HG03457 (cell line): ENCODE results near the gene LRMDA.

Source experiments
- ATAC-seq: cut with Tn5 transposase; IDR thresholded peaks from one replicate; pipeline ENCODE4 v1.9.1; 2021; ENCODE audit warnings: moderate number of reproducible peaks; ENCODE audit not compliant: unreplicated experiment

The LRMDA gene

DNA sequence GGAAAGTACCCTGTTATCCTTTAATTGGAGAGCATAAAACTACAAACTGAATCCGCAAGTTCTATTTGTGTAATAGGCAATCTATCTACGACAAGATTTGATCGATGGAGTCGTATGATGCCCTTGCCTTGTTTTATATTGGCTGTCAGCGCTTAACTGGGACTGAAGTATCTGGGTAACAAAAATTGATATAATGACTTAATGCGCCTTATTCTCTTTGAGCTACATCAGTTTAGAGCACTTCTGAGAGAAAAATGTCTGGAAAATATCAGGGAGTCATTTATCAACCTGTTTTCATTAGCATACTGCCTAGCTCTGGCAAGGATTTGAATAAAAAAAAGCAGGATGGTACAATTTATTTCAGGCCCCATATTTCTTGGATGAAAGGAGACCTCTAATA, 262.1 kb downstream of the LRMDA start:
- no peak for ATAC-seq

- no peak for ATAC-seq
Measured at GRCh38 chr10:75694269-75694668, 262.8 kb downstream of the LRMDA start.

DNA sequence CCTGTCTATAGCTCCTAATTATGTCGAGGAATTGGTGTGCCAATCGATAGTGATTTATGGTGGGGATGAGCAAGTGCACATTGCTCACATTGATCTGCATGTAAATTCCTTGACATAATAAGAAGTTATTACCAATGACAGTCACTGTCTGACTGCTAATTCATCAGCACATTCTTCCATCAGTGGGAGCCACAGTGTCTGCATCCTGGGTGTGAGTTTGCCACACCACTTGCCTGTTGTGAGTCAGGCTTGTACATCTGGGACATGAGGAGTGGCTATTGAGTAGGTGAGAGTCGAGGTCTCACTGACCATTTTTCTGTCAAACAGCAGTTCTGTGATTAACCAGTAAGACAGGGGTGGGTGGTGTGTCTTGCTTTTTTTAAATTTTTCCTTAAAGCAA, 263.4 kb downstream of the LRMDA start:
- ATAC-seq = no peak

GRCh38 chr10:75695994-75696393, 264.6 kb downstream of the LRMDA start:
- no peak for ATAC-seq

- ATAC-seq = no peak
Measured at GRCh38 chr10:75696536-75696935, 265.1 kb downstream of the LRMDA start.

DNA sequence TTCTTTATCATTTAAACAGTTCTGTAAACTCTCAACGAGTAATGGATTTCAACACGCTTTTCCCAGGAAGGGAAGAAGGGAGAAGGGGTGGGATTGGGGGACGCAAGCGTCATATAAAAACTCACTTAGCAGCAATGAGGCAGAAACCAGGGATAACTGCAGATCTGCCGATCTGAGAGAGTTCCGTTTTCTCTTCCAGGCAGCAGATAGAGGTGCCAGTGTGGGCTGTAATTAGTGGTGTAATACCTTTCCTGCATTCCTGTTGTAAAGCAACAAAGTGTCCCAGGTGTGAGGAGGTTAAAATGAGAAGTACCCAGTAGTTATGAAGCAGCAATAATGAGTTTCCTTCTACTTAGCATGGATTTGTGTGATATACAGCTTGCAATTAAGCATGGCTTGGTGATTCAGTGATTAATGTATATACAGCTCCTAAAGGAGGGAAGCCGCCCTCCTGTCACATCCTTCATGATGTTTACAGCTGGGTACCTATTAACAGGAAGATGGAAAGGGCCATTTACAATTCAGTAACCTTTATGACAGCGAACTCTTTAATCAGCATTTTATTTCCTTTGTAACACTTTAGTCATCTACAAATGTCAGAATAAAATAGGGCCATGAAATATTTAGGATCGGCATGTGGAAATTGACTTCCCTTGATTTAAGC, 271.9 kb downstream of the LRMDA start:
- no peak for ATAC-seq

GRCh38 chr10:75705426-75705825, 274.0 kb downstream of the LRMDA start:
- no peak for ATAC-seq

DNA sequence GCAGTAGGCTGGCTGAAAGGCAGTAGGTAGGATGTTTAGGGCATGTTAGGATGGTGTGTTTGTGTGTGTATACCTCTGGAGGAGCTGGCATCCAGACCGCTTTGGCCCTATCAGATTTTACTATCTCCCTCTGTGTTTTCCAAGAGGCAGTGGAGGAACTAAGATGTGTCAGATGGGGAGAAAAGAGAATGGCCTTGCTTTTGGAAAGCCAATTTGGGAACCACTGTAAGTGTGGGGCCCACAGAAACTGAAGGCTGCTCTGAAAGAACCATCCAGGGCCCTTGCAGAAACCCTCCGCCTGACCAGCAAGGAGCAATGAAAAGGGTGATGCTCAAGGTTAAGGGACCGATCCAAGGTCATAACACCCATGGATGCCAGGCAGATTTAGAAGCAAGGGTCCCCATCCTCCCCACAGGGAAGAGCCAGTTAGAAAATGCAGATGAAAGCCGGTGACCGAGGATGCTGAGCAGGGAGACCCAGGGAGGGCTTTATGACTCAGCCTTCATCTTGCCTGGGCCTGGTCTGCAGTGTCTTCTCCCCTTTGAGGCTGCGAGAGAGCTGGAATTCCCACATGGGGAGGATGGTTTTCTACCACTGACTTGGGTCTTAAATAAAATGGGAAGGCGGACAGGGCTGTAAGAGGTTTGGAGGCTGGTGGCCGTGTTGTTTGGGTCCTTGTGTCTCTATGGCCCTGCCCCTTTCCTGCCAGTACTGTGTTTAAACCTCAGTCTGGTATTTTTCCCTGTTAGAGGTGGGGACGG, 275.8 kb downstream of the LRMDA start:
- ATAC-seq = no peak

- ATAC-seq = no peak
Measured at GRCh38 chr10:75708060-75708459, 276.6 kb downstream of the LRMDA start.

DNA sequence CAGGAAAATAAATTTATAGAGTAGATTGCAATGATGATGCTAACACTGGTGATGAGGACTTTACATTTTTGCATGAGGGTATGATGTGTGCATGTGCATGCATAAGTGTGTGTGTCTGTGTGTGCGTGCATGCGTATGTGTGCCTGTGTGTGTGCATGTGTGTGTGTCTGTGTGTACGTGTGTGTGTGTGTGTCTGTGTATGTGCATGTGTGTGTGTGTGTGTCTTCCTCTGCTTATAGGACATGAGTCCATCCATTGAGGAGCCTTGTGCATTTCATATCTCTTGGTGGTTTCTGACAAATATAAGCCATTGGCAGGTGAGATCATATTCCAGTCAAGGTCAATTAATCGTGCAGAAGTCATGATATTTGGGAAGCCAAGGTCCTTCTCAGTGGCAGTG, 277.8 kb downstream of the LRMDA start:
- ATAC-seq = no peak

GRCh38 chr10:75709811-75710210, 278.4 kb downstream of the LRMDA start:
- ATAC-seq = no peak

- ATAC-seq = no peak
Measured at GRCh38 chr10:75712242-75712880, 280.9 kb downstream of the LRMDA start.

DNA sequence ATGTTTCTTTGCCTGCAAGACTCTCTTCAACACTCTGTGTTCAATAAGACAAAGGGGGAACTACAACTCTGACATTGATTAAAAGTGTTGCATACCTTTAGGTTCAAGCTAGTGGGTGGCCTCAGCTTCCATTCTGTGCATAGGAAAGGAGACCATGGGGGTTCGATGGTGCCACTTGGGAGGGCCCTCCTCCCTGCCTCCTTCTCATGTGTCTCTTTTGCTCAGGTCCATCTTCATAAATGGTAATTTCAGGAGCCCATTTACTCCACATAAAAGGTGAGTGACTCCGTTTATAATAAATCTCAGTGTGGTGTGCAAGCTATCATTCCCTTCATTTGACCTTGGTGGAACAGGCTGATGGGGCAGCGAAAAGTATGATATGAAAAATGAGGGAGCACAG, 285.1 kb downstream of the LRMDA start:
- no peak for ATAC-seq

GRCh38 chr10:75717126-75717916, 285.9 kb downstream of the LRMDA start:
- no peak for ATAC-seq

GRCh38 chr10:75718991-75719390, 287.6 kb downstream of the LRMDA start:
- ATAC-seq = no peak

GRCh38 chr10:75720157-75720556, 288.7 kb downstream of the LRMDA start:
- ATAC-seq = no peak

- ATAC-seq = no peak
Measured at GRCh38 chr10:75722020-75722419, 290.6 kb downstream of the LRMDA start.

DNA sequence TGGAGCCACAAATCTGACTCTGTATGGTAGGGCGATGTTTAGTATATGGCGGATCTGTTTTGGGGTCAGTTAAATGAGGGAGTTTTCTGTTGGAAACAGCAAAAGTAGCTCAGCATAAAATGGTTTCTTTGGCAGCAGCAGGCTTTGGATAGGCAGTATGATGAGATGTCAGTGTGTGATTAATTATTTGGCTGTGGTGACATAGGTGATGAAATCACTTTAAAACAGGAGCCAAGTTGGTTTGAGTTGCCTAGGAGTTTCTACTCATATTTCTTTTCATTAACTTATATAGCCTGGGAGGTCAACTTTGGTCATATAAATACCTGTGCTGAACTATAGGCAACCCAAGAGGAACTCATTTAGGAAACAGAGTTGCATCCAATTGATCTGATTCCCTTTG, 291.2 kb downstream of the LRMDA start:
- ATAC-seq = no peak

GRCh38 chr10:75723319-75723980, 292.0 kb downstream of the LRMDA start:
- no peak for ATAC-seq

DNA sequence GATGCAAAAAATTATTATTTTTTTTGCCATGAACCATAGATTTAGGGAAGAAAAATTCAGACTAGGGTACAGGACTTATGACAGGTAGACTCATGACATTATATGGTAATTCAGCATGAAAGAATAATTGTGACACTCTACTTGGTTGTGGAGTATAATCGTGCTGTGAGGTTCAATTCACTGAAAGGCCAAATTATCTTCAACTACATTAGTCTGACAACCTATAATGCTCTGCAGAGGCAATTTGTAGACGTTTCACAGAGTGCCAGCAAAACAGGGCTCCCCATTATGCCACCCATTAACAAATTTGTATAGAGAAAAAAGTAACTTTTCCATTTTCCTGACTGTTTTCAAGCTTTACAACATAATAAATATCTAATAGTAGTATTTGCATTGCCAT, 292.6 kb downstream of the LRMDA start:
- ATAC-seq = no peak
